Stimulated activated CD4-positive, alpha-beta T cell treated with anti-CD3 and anti-CD28 coated beads, Interleukin-12 subunit alpha, Interleukin-12 subunit beta, amount 100 ng/mL, for 24 hours (primary cell): ENCODE data around the gene RHBDL3.
"Not testable (repeated sequence)": the region's sequence is repeated elsewhere in the genome, so short reads cannot be mapped to it uniquely, and the experiment has no call there.

Experiments
- DNase-seq, 2 experiments: peaks; one replicate each; pipeline ENCODE4 v3.0.0-alpha.2; 2020; ENCODE audit warnings: low read depth in 2 of 2

Gene RHBDL3

DNA sequence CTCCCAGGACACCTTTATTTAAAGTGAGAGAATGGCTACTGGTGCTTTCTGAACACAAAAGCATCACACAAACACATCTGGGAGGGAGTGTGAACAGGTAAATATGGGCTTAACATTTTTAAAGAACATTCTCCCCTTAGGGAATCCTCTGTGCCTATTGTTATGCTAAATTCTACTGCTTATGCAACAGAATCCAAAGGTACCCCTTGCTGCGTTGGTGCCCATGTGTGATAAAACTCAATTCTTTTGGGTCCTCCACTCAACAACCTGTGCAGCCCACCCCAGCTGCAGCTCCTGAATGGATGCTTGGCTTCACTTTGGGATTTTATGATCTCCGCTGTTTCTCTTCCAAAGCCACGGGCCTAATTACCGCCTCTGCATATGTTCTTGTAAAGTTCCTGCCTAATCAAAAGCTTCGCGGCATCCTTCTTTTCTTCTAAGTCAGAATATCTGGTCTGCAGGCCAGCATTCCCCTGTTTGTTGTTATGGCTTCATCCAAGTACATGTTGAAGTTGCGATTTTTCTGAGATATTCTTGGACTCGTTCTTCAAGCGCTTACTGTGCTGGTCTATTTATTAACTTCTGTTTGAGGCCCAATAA lies 23.9 kb downstream of the RHBDL3 start:
- no peak for DNase-seq

DNA sequence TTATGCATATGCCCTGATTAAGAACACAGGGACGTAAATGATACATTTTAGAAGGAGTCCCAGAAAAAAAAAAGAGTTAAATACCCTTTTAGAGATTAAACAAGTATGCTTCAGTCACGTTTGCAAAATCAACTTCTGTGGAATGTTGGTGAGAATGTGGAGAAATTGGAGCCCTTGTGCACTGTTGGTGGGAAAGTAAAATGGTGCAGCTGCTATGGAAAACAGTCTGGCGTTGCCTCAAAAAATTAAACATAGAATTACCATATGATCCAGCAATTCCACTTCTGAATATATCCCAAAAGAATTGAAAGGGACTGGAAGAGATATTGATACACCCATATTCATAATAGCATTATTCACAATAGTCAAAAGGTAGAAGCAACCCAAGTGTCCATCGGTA lies 26.5 kb downstream of the RHBDL3 start:
- no peak for DNase-seq

DNA sequence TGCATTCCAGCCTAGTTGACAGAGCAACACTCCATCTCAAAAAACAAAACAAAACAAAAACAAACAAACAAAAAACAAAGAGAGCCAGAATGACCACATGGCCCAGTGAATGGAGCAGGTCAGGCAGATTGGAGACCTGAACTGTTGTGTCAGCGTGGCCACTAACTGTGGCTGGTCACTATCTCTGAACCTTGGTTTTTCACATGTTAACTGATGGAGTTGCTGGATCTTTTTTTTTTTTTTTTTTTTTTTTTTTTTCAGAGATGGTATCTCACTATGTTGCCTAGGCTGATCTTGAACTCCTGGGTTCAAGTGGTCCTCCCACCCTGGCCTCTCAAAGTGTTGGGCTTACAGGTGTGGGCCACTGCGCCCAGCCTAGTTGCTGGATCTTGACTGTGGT lies 31.8 kb downstream of the RHBDL3 start:
- DNase-seq = no peak

DNA sequence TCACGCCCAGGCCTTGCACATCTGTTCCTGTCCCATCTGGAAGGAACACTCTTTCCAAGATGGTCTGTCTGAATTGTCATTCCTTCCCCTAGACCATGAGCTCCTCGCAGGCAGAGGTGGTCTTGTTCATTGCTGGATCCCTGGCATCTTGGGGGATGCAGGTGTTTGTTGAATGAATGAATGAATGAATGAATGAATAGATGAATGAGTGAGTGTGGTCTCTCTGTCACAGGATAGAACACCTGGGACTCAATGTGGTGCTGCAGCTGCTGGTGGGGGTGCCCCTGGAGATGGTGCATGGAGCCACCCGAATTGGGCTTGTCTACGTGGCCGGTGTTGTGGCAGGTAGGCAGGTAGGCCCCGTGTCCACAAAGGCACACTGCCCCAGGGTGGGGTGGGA lies 32.2 kb downstream of the RHBDL3 start:
- DNase-seq = no peak

DNA sequence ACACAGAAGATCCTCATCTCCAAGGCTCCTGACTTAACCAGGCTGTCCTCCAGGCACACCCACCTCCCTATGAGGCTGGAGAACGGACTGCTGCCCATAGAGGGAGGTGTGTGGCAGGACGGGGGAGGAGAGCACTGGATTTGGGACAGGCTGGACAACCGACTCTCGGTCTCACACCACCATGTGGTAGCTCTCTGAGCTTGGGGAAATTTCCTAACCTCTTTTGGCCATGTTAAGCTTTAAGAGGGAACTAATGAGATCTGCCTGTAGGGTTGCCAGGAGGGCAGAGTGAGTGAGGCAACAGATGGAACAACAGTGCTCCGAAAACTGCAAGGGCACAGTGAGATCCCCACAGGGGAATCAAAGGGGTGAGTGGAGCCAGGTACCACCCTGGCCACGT lies 32.7 kb downstream of the RHBDL3 start:
- no peak for DNase-seq

DNA sequence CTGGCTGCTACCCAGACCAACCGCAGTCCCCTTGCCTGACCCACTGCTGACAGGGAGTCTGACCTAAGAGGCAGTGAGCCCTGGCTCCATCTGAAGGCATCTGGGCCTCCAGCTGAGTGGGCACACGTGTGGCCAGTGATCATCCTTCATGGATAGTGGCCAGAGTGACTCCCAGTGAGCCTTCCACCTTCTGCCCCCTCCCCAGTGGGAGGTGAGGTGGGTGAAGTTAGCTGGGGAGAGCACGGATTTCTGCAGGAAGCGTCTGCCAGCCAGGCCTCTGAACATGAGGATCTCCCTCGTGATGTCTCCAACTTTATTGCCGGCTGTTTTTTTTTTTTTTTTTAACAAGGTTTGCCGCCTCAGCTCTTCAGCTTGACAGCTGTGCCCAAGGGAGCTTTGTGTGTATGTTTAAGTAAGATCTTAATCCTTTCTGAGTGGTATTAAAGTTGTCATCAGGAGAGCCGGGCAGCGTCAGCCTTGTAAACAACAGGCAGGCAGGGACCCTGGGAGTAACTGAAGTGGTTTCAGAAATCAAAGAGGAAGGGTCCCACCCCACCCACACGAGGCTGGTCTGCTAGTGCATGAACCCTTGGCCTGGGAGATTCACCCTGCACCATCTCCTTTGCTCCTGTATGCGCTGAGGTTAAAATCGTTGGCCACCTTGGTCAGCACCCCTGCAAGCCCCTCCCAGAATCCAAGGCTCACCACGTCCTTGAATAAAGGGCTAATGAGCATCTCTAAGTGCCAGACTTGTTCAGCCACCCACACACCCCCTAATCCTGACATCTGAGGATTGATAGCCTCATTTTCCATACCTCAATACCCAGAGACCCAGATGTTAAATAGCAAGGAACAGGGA lies 33.3 kb downstream of the RHBDL3 start:
- DNase-seq = no peak

DNA sequence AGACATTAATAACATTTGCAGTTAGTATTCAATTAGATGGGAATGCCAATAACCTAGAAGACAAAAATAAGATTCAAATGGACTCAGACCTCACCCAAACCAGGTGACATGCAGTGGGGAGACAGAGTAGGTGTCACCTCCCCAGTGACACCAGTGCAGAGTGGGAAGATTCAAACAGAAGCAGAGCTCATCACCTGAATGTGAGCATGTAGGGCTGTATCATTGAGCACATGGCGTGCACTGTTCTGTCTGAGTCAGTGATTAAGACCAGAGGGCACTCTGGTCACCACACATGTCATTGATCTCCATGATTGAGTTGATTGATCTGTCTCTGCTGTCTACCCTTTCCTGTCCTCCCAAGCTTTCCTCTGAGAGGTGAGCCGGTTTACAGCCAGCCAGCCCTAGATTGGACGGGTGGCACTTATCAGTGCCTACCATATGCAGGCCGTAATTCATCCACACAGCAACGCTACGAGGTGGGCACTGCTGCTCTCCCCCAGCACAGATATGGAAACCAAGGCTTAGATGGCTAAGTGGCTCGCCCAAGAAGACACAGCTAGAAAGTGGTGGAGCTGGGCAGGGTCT lies 34.0 kb downstream of the RHBDL3 start:
- no peak for DNase-seq

DNA sequence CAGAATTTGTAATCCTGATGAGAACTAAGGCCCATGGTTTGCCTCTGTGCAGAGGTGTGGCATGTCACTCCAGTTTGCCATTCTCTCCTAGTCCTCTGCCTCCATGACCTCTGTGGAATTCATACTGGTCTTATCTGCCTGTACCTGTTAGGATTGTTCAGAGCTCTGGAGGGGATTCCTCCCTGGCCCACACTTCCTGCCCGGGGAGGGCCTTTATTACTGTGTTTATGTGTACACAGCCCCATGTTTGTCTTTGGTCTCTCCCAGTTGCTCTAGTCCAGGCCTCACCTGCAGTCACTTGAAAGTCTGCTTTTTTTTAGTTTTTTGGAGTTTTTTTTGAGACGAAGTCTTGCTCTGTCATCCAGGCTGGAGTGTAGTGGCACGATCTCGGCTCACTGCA lies 36.4 kb downstream of the RHBDL3 start:
- no peak for DNase-seq

DNA sequence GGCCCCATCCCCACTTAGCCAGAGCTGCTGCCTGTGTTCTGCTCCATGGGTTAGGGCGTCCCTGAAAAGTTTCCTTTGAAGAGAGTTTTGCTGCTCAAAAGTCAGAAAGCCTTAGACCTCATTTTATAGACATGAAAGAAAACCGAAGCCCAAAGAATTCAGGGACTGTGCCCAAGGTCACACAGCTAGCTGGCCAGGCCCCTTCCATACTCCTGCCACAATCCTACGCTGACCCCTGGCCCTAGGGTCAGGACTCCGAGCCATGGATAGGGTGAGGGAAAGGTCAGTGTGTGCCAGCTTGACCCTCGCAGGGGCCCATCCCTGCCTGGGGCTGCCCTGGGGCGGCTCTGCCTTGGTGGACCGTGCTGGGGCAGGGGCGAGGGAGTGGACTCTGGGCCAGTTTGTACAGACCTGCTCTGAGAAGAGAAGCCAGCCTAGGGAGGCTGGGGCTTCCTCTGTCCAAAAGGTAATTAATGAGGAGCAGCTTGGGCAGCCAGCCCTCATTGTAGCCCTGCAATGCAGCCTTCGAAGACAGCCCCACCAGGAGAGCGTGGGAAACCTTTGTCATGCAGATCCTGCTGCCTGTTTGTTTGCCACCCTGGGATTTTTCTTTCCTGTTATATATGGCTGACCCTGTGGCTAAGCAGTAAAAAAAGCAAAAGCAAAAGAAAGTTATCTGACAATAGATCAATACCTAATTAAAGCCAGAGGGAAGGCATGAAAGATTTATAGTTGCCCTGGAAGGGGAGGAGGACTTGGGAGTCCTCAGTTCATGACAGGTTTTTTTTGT lies 37.4 kb downstream of the RHBDL3 start:
- DNase-seq = no peak

DNA sequence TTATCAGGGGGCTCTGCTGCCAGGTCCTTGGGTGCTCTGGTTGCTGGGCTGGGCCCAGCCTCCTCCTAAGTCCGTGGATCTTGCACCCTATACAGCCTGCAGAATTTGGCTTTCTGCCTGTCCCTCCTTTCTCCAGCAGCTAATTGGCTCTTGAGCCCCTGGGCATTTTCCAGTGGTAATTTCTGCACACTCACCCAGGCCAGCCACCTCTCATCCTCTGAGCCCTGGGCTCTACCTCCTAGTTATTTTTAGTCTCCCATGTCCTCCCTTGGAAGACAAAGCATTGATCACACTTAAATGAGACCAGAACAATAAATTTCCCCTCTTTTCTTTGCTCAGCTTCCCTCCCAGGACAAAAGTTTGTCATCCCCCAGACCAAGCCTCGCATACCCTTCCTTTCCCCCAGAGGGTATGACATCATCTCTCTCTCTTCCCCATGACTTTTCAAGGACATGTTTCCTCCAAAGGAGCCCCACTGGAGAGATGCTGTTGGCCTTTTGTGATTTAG lies 38.2 kb downstream of the RHBDL3 start:
- no peak for DNase-seq

DNA sequence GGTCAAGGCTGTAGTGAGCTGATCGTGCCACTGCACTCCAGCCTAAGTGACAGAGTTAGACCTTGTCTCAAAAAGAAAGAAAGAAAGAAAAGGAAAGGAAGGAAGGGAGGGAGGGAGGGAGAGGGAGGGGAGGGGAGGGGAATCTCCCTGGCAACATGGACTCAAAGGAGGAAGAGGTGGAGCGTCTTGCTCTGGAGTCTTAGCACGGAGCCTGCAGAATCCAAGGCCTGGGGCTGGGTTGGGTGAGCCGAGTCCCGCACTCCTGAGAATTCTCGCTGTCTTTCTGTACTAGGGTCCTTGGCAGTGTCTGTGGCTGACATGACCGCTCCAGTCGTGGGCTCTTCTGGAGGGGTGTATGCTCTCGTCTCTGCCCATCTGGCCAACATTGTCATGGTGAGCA lies 39.4 kb downstream of the RHBDL3 start:
- no peak for DNase-seq

DNA sequence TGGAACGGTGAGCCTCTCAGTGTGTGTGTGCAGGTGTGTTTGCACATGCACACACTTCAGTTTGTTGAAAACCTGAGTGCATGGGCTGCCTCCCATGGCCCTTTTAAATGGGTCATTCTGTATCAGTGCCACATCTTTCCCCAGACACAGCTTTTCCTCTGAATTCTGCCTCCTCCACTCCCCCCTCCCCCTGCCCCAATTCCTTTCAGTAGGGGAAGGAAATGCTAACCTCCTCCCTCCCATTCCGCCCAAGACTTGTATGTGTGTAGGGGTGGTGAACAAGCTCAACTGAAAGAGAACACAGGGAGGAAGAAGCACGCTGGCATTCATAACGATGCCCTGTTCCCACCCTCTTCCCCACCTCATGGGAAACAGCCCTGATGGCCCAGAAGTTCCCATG lies 42.0 kb downstream of the RHBDL3 start:
- DNase-seq = no peak

DNA sequence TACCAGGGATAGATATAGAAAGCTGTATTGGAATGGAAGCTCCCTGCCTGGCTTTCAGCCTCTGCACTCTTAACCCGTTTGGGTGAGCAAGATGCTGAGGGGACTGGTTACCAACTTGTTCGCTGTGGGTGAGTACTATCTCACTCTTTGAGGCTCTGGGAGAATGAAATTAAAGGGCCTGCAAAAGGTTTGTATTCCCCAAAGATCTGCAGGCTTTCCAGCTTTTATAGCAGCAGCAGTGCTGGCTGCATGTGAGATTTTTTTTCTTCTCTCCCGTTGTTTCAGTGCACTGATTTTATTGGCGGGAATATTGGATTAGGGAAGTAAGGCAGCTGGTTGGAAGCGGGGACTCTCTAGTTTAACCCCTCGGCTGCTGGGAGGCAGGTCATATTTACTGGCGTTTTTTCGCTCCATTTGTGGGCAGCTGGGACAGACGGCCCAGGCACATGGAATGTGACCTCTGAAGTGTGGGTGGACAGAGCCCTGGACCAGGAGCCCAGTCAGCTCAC lies 45.5 kb downstream of the RHBDL3 start:
- no peak for DNase-seq

DNA sequence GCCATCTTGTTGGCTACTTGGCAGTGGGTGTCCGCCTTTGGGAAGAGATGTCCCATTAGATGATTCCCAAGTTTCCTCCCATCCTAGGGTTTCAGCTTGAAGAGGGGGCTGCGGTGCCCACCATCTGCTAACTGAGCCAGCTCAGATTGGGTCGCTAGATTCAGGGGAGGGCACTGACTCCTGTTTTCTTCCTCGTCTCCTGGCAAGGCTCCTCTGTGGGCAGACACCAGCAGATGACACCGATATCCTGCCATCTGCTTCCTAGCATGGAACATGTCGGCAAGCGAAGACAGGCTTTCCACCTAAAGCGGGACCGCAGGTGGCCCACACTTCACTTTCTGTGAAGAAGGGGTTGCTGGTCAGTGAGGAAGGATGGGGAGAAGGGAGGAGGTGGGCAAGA lies 49.0 kb downstream of the RHBDL3 start:
- no peak for DNase-seq

DNA sequence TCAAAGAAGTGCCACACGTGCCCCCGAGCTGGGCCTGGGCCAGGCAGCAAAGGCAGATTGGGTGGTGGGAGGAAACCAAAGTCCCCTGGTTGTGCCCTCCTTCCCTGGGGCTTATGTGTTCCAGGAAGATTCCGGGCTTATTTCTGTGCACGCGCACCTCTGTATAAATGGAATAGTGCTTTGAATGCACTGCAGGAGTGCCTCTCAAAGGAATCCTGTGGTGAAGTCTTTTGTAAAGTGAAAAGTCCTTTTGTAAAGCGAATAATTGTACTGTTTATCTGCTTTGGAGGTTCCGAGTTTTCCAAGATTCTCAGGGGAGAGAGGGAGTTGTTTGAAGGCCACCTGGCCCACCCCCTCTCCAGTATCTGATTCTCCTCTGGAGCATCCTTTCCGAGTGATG lies 49.5 kb downstream of the RHBDL3 start:
- no peak for DNase-seq

DNA sequence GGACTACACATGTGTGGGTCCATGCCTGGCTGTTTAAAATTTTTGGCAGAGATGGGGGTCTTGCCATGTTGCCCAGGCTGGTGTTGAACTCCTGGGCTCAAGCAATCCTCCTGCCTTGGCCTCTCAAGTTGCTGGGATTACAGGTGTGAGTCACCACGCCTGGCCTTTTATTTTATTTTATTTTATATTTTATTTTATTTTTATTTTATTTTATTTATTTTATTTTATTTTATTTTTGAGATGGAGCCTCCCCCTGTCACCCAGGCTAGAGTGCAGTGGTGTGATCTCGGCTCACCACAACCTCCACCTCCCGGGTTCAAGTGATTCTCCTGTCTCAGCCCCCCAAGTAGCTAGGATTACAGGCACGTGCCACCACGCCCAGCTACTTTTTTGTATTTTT lies 51.0 kb downstream of the RHBDL3 start:
- DNase-seq = not testable (repeated sequence)

DNA sequence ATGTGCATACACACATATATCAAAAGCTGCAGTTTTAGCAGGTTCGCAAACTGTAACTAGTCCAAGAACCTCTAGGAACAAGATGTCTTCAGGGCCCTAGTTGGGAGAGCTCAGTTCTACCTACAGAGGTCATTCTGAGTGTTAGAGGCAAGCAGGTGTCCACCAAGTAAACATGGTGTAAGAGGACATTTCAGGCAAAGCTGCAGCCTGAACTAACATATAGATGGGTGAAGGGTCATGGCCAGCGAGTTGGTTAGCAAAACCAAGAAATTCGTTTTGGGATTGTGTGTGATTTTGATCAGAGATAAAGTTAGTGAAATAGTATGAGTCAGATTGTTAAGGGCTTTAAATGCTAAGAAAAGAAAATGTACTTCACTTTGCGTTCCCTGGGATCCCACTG lies 51.7 kb downstream of the RHBDL3 start:
- DNase-seq = no peak

DNA sequence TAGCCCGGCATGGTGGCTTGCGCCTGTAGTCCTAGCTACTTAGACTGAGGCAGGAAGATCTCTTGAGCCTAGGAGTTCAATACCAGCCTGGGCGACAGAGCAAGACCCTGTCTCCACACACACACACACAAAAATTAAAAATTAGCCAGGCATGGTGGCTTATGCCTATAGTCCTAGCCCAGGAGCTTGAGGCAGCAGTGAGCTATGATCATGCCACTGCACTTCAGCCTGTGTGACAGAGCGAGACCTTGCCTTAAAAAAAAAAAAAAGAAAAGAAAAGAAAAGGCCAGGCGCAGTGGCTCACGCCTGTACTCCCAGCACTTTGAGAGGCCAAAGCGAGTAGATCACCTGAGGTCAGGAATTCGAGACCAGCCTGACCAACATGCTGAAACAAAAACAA lies 52.4 kb downstream of the RHBDL3 start:
- no peak for DNase-seq

DNA sequence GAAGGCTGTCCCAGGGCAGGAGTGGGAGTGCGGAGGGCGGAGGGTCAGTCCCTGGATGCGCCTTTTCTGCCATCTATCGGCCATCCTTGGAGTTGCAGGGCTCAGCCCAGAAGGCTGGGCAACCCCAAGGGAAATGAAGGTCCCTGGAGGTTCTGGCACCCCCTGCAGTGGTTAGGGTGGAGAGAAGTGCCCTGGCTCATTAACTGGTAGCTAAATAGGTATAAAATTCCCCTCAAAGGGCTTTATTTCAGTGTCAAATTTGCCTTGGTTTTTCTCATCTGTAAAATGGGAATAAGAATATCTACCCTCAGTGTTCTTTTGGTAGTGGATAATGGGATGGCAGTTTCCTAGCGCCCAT lies 53.9 kb downstream of the RHBDL3 start:
- DNase-seq = peak; percentile 55 to 82

DNA sequence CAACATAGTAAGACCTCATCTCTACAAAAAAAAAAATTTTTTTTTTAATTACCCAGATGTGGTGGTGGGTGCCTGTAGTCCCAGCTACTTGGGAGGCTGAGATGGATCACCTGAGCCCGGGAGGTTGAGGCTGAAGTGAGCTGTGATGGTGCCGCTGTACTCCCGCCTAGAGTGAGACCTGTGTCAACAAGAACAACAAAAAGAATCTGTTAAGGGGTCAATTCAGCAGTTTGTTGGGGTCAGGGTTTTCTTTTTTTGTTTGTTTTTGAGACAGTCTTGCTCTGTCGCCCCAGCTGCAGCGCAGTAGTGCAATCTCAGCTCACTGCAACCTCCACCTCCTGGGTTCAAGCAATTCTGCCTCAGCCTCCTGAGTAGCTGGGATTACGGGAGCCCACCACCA lies 54.4 kb downstream of the RHBDL3 start:
- not testable (repeated sequence) for DNase-seq

DNA sequence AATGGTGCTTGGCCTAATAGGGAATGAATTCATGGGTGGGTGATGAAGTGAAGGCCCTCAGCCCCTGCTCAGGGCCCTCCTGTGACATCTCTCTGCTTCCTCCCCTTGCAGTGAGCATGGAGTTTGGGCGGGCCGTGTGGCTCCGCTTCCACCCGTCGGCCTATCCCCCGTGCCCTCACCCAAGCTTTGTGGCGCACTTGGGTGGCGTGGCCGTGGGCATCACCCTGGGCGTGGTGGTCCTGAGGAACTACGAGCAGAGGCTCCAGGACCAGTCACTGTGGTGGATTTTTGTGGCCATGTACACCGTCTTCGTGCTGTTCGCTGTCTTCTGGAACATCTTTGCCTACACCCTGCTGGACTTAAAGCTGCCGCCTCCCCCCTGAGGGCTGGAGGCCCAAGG lies 55.2 kb downstream of the RHBDL3 start:
- DNase-seq = no peak

DNA sequence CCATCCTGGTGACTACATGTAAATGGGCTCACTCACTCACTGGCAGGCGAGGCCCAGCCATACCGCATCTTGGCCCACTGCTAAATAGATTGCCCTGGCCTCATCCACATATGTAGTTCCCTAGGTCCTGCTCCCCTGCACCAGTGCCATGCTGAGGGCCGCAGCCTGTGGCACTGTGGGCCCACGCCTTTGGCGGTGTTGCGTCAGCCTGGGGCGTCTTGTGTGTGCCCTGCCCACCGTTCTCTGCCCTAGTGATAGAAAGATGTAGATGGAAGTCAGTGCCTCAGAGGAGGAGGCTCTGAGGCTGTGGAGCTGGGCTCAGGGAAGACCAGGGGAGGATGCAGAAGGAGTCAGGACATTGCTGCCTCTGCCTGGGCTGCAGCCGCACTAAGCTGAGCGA lies 57.4 kb downstream of the RHBDL3 start:
- DNase-seq = no peak
